SJSA1 (cell line): ENCODE results near the gene GZMM. TPM values are rescaled to one million over a fixed set of nuclear protein-coding genes. Genes with fewer than 3 reads are reported as not detected.

ENCODE experiments used
- DNase-seq, 2 experiments: peaks; one replicate each; pipeline ENCODE4 v3.0.0-alpha.2; 2015 to 2020; ENCODE audit warnings: low spot score in 2 of 2, low read depth in 1 of 2
- H3K27ac ChIP-seq: fragments of 250-450 bp; sonication (Bioruptor Pico); 2 replicates; pipeline ENCODE4 v1.5.1; 2020; ENCODE audit warnings: mild to moderate bottlenecking, moderate library complexity
- H3K27me3 ChIP-seq: fragments of 250-450 bp; sonication (Bioruptor Pico); replicated peaks from 2 replicates; pipeline ENCODE4 v1.5.1; 2020; ENCODE audit warnings: mild to moderate bottlenecking, moderate library complexity
- H3K36me3 ChIP-seq: fragments of 250-450 bp; sonication (Bioruptor Pico); 2 replicates; pipeline ENCODE4 v1.5.1; 2020; ENCODE audit warnings: mild to moderate bottlenecking
- H3K4me1 ChIP-seq: fragments of 250-450 bp; sonication (Bioruptor Pico); replicated peaks from 2 replicates; pipeline ENCODE4 v1.6.1; 2021; ENCODE audit warnings: mild to moderate bottlenecking
- H3K4me3 ChIP-seq: fragments of 250-450 bp; sonication (Bioruptor Pico); 2 replicates; pipeline ENCODE4 v1.5.1; 2020; ENCODE audit warnings: mild to moderate bottlenecking
- H3K9me3 ChIP-seq: fragments of 250-450 bp; sonication (Bioruptor Pico); replicated peaks from 2 replicates; pipeline ENCODE4 v1.5.1; 2020; ENCODE audit warnings: mild to moderate bottlenecking
- total RNA-seq: library from RNA; depleted of rRNA; stranded (reverse); fragments of >200 nt; shearing (Covaris generic); gene quantifications from 2 replicates; pipeline ENCODE4 v1.2.3, GENCODE V29; 2014

GZMM gene
- total RNA-seq, 1 experiment from 2014 or later: not detected

DNA sequence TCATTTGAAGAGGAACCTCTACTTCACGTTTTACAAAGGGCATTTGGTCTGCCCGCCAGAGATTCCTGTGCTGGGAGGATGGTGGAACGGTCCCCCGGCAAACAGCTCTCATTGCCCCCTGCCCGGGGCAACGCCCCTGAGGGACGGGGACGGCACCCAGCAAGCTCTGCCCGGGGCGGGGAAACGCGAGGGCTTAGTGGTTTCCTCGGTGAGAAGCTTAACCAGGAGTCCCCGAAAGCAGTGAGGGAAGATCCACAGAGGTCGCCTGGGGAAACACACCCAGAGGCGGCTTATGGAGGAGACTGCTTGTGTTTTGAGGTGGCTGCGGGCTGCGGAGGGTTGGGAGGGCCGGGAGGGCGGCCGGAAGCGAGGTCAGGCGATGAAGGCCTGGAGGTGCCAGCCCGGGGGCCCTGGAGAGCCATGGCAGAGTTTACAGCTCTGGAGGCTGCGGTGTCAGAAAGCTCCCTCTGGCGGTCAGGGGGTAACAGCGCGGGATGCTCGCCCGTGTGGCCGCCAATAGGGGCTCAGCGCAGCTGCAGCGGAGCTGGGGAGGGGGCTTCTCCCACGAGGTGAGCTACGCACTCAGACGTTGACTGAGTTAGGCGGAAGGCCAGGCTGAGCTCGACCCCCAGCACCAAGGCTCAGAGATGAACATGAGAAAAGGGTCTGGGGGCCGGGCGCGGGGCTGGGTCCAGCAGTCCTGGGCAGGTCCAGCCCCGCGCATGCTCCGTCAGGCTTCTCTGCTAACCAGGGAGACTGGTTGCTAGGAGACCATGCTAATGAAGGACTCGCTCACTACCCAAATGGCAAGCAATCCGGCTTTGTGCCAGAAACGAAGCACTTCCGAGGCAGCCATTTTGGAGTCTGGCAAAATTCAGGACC lies 37.2 kb upstream of the GZMM start:
- Histone ChIP-seq H3K27me3 (no peaks in the 10 kb centered on the region), H3K36me3 (peaks cover 20% of the 10 kb centered on the region), H3K9me3 (no peaks in the 10 kb centered on the region), H3K4me1 (peaks cover 16% of the 10 kb centered on the region), H3K4me3 (peak overlapping the region; percentile 91), H3K27ac (peak overlapping the region; percentile 87)
- peak; percentile 98 to 99 for DNase-seq

GRCh38 chr19:507286-508203 lies 36.3 kb upstream of the GZMM start, which contains the start of gene TPGS1:
TPGS1 (plus strand) TSS chr19:507497; CDS start chr19:507507, 10 bp downstream.
- peaks cover 16% of the 10 kb centered on the region for H3K4me1 ChIP-seq
- H3K9me3 ChIP-seq: no peaks in the 10 kb centered on the region
- H3K27ac ChIP-seq: peak within 1 kb of the TSS; percentile 87
- peak; percentile 75 to 100 for DNase-seq
- peaks cover 20% of the 10 kb centered on the region for H3K36me3 ChIP-seq
- no peaks in the 10 kb centered on the region for H3K27me3 ChIP-seq
- peak within 1 kb of the TSS; percentile 91 for H3K4me3 ChIP-seq

DNA sequence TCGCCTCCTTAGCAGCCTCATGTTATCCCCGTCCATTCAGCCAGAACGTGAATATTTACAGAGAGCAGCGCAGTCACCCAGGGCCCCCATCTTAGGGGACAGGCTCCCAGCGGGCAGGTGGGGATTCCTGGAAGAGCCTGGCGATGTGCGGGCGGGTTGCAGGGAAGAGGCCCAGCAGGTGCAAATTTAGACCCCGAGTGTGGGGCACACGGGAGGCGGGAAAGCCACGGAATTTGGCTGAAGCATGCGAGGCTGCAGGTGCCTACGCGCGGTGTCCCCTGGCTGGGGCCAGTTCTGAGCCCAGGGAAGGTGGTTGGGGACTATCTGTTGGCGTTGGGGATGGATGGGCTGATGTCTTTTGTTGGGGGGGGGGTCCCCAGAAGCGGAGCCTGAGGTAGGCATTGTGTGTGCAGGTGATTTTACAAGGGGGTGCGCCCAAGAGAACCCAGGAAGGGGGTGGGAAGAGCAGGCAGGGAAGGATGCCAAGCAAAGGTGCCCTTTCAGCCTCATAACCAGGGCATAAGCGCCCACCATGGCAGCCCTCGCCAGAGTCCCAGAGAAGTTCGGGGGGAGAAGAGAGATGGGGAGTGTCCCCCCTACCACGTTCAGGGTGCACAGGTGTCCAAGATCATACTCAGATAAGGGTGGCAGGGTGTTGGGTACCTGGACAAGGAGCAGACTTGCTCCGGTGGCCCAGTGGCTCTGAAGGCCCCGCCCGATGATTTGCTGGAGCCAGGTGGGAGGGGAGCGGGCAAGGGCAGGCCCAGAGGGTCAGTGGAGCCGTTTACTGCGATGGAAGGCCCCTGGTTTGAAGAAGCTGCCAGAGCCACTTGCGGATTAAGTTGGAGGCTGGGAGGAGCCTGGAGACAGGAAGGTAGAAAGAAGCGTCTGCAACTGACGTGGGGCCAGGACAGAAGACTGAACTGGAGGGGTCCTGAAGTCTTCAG lies 35.4 kb upstream of the GZMM start:
- Histone ChIP-seq H3K27me3 (no peaks in the 10 kb centered on the region), H3K27ac (no peak overlapping the region), H3K36me3 (peaks cover 20% of the 10 kb centered on the region), H3K4me3 (peak overlapping the region; percentile 91), H3K9me3 (no peaks in the 10 kb centered on the region), H3K4me1 (peaks cover 16% of the 10 kb centered on the region)
- no peak for DNase-seq

DNA sequence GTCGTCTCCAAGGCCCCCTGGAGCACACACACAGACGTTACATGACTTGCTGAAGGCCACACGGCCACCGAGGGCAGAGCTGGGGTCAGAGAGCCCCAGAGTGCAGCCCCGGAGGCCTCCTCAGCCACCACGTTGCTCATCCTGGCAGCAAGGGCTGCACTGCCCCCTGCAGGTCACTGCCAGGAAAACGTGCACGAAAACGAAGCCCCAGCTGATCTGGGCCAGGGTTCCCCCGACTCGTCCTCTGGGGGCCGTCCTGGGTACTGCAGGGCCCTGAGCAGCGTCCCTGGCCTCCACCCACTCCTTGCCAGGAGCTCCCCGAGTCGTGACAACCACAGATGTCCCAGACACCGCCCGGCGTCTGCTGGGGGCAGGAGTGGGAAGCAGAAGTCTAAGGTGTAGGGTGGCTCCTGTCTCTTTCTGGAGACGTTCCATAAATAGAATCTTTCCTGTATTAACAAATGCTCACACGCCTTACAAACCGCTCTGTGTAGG lies 33.2 kb upstream of the GZMM start:
- Histone ChIP-seq H3K4me1 (peaks cover 16% of the 10 kb centered on the region), H3K27me3 (no peaks in the 10 kb centered on the region), H3K36me3 (peaks cover 29% of the 10 kb centered on the region), H3K27ac (no peak overlapping the region), H3K9me3 (no peaks in the 10 kb centered on the region), H3K4me3 (no peak overlapping the region)
- DNase-seq: peak; percentile 64 to 86

GRCh38 chr19:511101-511851 lies 32.6 kb upstream of the GZMM start:
- peaks cover 12% of the 10 kb centered on the region for H3K4me1 ChIP-seq

GRCh38 chr19:512547-513365 lies 31.1 kb upstream of the GZMM start:
- H3K36me3 ChIP-seq: peaks cover 26% of the 10 kb centered on the region
- peaks cover 7% of the 10 kb centered on the region for H3K4me1 ChIP-seq
- H3K27me3 ChIP-seq: no peaks in the 10 kb centered on the region

More at GRCh38 chr19:511101-511851, 32.6 kb upstream of the GZMM start:
- Histone ChIP-seq H3K27ac (no peak overlapping the region), H3K9me3 (no peaks in the 10 kb centered on the region), H3K27me3 (no peaks in the 10 kb centered on the region), H3K4me3 (no peak overlapping the region), H3K36me3 (peaks cover 29% of the 10 kb centered on the region)
- DNase-seq: no peak

DNA sequence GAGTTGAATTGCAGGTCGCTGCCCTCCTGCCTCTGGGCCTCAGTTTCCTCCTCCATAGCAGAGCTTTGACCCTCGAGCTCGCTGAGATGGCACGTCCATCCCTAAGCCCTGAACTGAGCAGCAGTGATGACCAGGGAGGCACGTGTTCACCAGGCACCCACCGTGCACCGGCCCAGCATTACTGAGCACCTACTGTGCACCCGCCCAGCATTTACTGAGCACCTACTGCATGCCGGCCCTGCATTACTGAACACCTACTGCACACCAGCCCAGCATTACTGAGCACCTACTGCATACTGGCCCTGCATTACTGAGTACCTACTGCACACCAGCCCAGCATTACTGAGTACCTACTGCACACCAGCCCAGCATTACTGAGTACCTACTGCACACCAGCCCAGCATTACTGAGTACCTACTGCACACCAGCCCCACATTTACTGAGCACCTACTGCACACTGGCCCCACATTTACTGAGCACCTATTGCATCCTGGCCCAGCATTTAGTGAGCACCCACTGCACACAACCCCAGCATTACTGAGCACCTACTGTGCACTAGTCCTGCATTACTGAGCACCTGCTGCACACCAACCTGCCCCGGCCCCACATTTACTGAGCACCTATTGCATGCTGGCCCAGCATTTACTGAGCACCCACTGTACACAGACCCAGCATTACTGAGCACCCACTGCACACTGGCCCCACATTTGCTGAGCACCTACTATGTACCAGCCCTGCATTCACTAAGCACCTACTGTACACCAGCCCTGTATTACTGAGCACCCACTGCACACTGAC lies 30.3 kb upstream of the GZMM start:
- H3K9me3 ChIP-seq: no peaks in the 10 kb centered on the region
- H3K36me3 ChIP-seq: peaks cover 26% of the 10 kb centered on the region
- H3K27ac ChIP-seq: no peak overlapping the region
- no peak for DNase-seq
- H3K4me1 ChIP-seq: no peaks in the 10 kb centered on the region; the same call in 1 of the 2 replicates
- no peak overlapping the region for H3K4me3 ChIP-seq
- no peaks in the 10 kb centered on the region for H3K27me3 ChIP-seq

More at GRCh38 chr19:512547-513365, 31.1 kb upstream of the GZMM start:
- no peak overlapping the region for H3K4me3 ChIP-seq
- DNase-seq: peak in 1 of 2 experiments; percentile 45
- no peak overlapping the region for H3K27ac ChIP-seq
- H3K9me3 ChIP-seq: no peaks in the 10 kb centered on the region

- no peaks in the 10 kb centered on the region for H3K27me3 ChIP-seq
- H3K4me1 ChIP-seq: no peaks in the 10 kb centered on the region
- DNase-seq: no peak
- no peak overlapping the region for H3K4me3 ChIP-seq
- no peaks in the 10 kb centered on the region for H3K9me3 ChIP-seq
- no peak overlapping the region for H3K27ac ChIP-seq
- H3K36me3 ChIP-seq: peaks cover 26% of the 10 kb centered on the region
These were observed 29.6 kb upstream of the GZMM start for GRCh38 chr19:514166-514663.

- no peak for DNase-seq
- no peak overlapping the region for H3K27ac ChIP-seq
- H3K9me3 ChIP-seq: no peaks in the 10 kb centered on the region
- H3K4me3 ChIP-seq: no peak overlapping the region
- H3K36me3 ChIP-seq: peaks cover 12% of the 10 kb centered on the region
- peaks cover 10% of the 10 kb centered on the region for H3K4me1 ChIP-seq
- H3K27me3 ChIP-seq: no peaks in the 10 kb centered on the region
These were observed 25.9 kb upstream of the GZMM start for GRCh38 chr19:517721-518597.

DNA sequence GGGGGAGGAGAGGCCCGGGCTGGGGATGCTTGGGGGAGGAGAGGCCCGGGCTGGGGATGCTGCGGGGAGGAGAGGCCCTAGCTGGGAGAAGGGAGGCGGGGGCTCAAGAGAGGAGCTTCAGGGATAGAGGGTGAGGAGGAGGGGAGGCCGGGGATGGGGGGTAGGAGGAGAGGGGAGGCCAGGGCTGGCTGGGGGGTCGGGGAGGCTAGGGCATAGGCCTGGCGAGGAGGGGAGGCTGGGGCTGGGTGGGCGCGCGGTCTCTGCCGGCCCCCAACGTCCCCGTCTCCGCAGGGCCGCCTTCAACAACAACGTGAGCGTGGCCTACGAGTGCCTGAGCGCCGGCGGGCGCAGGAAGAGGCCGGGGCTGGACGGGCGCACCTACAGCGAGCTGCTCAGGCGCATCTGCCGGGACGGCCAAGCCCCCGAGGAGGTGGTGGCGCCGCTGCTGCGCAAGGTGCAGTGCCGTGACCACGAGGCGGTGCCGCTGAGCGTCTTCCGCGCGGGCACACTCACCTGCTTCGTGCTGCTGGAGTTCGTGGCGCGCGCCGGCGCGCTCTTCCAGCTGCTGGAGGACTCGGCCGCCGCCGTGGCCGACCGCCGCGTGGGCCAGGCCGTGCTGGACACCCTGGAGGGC lies 25.1 kb upstream of the GZMM start:
- H3K27ac ChIP-seq: no peak overlapping the region
- no peaks in the 10 kb centered on the region for H3K27me3 ChIP-seq
- H3K4me1 ChIP-seq: peaks cover 10% of the 10 kb centered on the region
- H3K36me3 ChIP-seq: peaks cover 12% of the 10 kb centered on the region
- no peaks in the 10 kb centered on the region for H3K9me3 ChIP-seq
- H3K4me3 ChIP-seq: no peak overlapping the region
- DNase-seq: no peak
